H1 (cell line): ENCODE measurements around the gene SORL1-AS1.
A peak's percentile ranks its signal among the peaks of the same experiment; 100 is the strongest.

ENCODE experiments used
- BACH1 ChIP-seq: IDR thresholded peaks from 2 replicates; pipeline ENCODE4 v1.6.1; 2012; ENCODE audit warnings: low read length, improper control_type of control experiment
- CEBPB ChIP-seq: IDR thresholded peaks from 2 replicates; pipeline ENCODE4 v1.6.1; 2012; ENCODE audit warnings: low read depth, low read length
- EGR1 ChIP-seq: IDR thresholded peaks from 2 replicates; pipeline ENCODE4 v1.6.1; 2011; ENCODE audit warnings: low read depth, low read length, borderline replicate concordance
- TF ChIP-seq, protein P1 (sequence below): fragments of 300-600 bp; sonication (generic); IDR thresholded peaks from 2 replicates; pipeline ENCODE4 v1.7.1; 2012; ENCODE audit warnings: low read length, moderate library complexity, mild to moderate bottlenecking, inconsistent platforms; ENCODE audit not compliant: insufficient replicate concordance

SORL1-AS1 gene

DNA sequence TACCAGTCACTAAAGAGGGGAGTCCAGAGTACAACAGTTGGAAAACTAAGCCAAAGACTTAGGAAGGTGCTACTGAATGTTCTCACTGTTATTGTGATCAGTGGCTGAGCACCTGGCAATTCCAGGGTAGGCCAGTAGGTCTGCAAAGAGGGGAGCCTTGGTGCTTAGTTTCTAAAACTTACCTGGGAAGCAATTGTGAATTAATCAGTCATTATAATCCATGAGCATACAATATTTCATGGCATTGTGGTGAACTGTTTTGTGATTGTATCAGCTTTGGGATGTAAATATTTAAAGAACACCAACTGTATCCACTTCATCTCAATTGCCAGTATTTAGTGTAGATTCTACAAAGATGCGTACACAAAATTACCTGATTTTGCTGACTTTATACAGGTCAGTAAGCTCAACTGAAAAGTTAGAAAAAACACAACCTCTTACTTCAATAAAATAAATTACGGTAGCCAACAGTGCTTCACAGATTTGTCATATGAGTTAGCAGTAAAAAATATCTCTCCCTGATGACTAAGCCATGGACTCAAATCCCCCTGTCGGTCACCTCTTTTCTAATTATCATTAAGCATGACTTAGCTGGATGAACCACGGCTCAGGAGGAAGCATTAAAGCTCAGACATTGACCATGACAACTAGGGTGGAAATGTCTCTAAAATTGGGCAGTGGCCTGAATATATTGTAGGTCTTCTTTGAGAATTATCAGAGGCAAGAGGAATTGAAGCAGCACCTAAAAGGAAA lies 31.4 kb downstream of the SORL1-AS1 start (continued):
- TF ChIP-seq, protein P1, sequence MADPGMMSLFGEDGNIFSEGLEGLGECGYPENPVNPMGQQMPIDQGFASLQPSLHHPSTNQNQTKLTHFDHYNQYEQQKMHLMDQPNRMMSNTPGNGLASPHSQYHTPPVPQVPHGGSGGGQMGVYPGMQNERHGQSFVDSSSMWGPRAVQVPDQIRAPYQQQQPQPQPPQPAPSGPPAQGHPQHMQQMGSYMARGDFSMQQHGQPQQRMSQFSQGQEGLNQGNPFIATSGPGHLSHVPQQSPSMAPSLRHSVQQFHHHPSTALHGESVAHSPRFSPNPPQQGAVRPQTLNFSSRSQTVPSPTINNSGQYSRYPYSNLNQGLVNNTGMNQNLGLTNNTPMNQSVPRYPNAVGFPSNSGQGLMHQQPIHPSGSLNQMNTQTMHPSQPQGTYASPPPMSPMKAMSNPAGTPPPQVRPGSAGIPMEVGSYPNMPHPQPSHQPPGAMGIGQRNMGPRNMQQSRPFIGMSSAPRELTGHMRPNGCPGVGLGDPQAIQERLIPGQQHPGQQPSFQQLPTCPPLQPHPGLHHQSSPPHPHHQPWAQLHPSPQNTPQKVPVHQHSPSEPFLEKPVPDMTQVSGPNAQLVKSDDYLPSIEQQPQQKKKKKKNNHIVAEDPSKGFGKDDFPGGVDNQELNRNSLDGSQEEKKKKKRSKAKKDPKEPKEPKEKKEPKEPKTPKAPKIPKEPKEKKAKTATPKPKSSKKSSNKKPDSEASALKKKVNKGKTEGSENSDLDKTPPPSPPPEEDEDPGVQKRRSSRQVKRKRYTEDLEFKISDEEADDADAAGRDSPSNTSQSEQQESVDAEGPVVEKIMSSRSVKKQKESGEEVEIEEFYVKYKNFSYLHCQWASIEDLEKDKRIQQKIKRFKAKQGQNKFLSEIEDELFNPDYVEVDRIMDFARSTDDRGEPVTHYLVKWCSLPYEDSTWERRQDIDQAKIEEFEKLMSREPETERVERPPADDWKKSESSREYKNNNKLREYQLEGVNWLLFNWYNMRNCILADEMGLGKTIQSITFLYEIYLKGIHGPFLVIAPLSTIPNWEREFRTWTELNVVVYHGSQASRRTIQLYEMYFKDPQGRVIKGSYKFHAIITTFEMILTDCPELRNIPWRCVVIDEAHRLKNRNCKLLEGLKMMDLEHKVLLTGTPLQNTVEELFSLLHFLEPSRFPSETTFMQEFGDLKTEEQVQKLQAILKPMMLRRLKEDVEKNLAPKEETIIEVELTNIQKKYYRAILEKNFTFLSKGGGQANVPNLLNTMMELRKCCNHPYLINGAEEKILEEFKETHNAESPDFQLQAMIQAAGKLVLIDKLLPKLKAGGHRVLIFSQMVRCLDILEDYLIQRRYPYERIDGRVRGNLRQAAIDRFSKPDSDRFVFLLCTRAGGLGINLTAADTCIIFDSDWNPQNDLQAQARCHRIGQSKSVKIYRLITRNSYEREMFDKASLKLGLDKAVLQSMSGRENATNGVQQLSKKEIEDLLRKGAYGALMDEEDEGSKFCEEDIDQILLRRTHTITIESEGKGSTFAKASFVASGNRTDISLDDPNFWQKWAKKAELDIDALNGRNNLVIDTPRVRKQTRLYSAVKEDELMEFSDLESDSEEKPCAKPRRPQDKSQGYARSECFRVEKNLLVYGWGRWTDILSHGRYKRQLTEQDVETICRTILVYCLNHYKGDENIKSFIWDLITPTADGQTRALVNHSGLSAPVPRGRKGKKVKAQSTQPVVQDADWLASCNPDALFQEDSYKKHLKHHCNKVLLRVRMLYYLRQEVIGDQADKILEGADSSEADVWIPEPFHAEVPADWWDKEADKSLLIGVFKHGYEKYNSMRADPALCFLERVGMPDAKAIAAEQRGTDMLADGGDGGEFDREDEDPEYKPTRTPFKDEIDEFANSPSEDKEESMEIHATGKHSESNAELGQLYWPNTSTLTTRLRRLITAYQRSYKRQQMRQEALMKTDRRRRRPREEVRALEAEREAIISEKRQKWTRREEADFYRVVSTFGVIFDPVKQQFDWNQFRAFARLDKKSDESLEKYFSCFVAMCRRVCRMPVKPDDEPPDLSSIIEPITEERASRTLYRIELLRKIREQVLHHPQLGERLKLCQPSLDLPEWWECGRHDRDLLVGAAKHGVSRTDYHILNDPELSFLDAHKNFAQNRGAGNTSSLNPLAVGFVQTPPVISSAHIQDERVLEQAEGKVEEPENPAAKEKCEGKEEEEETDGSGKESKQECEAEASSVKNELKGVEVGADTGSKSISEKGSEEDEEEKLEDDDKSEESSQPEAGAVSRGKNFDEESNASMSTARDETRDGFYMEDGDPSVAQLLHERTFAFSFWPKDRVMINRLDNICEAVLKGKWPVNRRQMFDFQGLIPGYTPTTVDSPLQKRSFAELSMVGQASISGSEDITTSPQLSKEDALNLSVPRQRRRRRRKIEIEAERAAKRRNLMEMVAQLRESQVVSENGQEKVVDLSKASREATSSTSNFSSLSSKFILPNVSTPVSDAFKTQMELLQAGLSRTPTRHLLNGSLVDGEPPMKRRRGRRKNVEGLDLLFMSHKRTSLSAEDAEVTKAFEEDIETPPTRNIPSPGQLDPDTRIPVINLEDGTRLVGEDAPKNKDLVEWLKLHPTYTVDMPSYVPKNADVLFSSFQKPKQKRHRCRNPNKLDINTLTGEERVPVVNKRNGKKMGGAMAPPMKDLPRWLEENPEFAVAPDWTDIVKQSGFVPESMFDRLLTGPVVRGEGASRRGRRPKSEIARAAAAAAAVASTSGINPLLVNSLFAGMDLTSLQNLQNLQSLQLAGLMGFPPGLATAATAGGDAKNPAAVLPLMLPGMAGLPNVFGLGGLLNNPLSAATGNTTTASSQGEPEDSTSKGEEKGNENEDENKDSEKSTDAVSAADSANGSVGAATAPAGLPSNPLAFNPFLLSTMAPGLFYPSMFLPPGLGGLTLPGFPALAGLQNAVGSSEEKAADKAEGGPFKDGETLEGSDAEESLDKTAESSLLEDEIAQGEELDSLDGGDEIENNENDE, result no peak
- TF ChIP-seq BACH1, result peak; percentile 58; the same call in 1 of the 2 replicates
- TF ChIP-seq EGR1, result no peak
- no peak for TF ChIP-seq CEBPB
